ENCODE data around the gene LMAN1L. TPM values are rescaled to one million over a fixed set of nuclear protein-coding genes. Genes with fewer than 3 reads are reported as not detected.

LMAN1L gene
- total RNA-seq, 2 donors from 2014 or later: 0.27 to 1.1 TPM

DNA sequence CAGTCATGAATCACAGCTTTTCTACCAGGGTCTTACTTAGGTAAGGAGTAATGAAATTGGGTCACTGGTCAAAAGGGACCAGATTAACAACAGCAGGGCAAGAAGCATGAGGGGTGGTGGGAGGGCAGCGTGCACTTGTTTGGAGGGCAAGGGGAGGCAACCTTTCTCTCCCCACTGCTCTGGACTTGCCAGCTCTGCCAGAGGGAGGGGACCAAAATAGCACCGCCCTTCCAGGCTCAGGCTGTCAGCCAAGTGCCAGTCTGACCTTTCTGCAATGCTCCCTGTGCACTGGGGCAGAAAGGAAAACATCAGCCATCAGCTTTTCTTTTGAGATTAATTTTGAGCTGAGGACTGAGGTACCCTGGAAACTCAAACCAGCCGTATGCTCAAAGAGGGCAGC lies 34.8 kb downstream of the LMAN1L start:
- H3K36me3 Mint-ChIP-seq: peaks cover 0 to 13% of the 10 kb centered on the region in 2 donors
- no peaks in the 10 kb centered on the region for H3K9me3 Mint-ChIP-seq
- peak overlapping the region; percentile 16 to 47 for H3K27ac Mint-ChIP-seq
- DNase-seq (ENCODE audit: low spot score in 2 of 2) (no peak), ATAC-seq (no peak)

DNA sequence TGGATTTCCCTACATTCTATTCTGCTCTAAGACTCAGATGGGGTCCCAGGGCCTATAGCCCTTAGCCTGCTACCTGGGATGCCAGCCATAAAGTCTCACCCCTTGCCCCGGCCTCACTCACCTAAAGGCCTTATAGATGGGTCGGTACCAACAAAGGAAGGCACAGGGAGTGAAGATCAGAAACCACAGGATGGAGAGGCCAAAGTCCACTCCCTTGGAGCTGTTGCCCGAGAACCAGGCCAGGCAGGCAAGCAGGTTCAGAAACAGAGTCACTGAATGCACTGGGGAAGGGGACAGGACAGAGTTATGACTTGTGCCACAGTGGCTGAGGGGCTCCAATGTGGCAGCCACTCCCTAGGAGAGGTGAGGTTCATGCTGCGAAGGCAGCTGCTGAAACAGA lies 37.8 kb downstream of the LMAN1L start:
- Mint-ChIP-seq H3K27ac (peak overlapping the region in 1 of 2 donors; percentile 44), H3K36me3 (peaks cover 0 to 13% of the 10 kb centered on the region in 2 donors), H3K9me3 (no peaks in the 10 kb centered on the region)
- ATAC-seq (no peak), DNase-seq (ENCODE audit: low spot score in 2 of 2) (no peak)

DNA sequence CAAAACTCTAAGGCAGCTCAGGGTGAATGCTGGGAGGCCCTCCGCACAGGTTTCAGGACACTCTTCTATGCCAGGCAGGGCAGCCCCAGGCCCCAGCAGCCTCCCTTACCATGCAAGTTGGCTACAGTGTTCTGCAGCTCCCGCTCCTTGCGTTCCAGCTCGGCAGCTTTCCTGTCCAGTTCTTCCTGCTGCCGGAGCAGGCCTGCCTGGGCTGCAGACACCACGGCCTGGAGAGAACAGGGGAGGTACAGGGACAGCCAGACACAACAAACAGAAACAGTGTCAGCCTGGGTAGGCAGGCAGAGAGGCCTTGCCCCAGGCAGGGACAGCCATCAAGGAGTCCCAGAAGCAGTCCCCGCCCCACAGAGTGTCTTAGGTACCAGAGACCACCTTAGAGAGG lies 39.3 kb downstream of the LMAN1L start:
- no peak for DNase-seq (ENCODE audit: low spot score in 2 of 2)
- peaks cover 0 to 13% of the 10 kb centered on the region in 2 donors for H3K36me3 Mint-ChIP-seq
- H3K27ac Mint-ChIP-seq: peak overlapping the region; percentile 45 to 66
- H3K9me3 Mint-ChIP-seq: no peaks in the 10 kb centered on the region
- no peak for ATAC-seq

DNA sequence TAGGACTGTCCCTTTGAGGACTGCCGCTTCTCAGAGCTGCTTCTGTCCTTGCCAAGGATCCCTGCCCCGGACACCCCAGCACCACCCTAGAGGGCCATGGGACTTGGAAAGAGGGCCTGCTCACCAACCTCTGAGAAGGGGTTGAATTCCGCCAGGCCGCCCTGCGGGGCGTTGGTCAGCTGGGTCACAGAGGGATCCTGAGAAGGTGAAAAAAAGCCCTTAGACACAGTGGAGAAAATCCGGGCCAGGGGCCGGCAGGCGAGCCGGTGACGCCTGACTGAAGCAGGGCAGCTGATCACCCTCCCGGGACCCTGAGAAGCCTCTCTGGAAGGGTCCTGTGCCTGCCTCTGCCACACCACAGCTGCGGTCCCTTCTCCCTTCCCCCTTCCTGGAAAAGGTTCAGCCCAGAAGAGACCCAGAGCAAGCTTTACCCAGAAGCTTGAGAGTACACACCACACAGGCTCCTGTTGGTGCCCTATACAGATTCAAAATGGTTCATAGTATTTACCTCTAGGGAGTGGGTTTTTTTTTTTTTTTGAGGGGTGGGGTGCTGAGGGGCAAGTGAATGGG lies 41.9 kb downstream of the LMAN1L start:
- H3K36me3 Mint-ChIP-seq: peaks cover 0 to 4% of the 10 kb centered on the region in 2 donors
- no peaks in the 10 kb centered on the region for H3K9me3 Mint-ChIP-seq
- ATAC-seq (no peak), DNase-seq (ENCODE audit: low spot score in 2 of 2) (no peak)
- H3K27ac Mint-ChIP-seq: no peak overlapping the region

DNA sequence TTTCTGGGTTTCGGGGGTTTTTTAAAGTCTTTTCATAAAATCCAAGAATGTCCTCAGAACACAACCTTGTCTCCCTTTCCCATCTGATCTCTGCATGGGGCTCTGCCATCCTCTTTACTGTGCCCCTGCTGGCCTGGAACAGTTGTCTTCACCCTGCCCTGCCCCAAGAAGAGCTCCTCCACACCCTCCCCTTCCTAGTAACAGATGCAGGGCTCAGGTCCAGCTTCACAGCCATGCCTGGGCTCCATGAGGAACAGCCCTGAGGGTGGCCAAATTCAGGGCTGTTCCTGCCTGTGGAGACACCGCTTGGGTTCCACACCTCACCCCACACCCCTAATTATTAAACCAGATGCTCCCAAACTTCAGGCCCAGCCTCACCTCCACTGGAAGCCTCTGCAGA lies 43.2 kb downstream of the LMAN1L start:
- no peaks in the 10 kb centered on the region for H3K9me3 Mint-ChIP-seq
- H3K36me3 Mint-ChIP-seq: peaks cover 0 to 4% of the 10 kb centered on the region in 2 donors
- DNase-seq (ENCODE audit: low spot score in 2 of 2) (no peak), ATAC-seq (no peak)
- H3K27ac Mint-ChIP-seq: peak overlapping the region in 1 of 2 donors; percentile 81

DNA sequence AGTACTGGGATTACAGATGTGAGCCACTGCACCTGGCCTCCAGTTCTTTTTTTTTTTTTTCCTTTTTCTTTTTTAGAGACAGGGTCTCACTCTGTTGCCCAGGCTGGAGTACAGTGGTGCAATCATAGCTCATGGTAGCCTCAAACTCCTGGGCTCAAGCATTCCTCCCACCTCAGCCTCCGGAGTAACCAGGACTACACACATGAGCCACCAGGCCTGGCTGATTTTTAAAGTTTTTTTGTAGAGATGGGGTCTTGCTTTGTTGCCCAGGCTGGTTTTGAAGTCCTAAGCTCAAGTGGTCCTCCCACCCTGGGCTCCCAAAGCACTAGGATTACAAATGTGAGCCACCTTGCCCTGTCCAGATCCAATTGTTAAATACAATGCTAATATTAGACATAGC lies 43.9 kb downstream of the LMAN1L start:
- Mint-ChIP-seq H3K36me3 (peaks cover 0 to 4% of the 10 kb centered on the region in 2 donors), H3K27ac (peak overlapping the region in 1 of 2 donors; percentile 86), H3K9me3 (no peaks in the 10 kb centered on the region)
- ATAC-seq (no peak), DNase-seq (ENCODE audit: low spot score in 2 of 2) (no peak)

DNA sequence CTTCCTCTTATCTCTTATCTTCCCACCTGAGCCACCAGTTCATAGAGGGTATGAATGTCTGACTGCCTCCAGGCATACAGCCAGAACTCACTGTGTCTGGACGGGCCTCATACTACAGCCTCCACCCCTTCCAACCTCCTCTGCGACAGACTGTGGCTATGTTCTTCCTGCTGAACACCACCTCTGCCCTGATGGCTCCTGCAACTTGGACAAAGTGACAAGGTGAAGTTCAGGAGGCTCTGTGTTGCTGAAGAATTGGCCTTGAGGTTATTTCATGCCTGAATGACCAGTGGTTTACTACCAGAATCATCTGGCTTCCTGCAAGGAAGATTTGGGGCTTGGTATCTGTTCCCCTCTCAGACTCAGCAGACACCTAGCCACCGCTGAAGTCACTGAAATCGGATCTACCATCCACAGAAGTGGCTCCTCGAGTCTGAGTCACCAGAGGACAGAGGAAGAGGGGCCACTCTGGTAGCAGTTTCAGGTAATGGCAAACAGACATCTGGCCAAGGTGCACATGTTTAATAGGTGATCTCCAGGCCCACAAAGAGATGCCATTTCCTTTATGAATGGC lies 44.5 kb downstream of the LMAN1L start:
- Mint-ChIP-seq H3K9me3 (no peaks in the 10 kb centered on the region), H3K27ac (peak overlapping the region; percentile 62 to 90), H3K36me3 (peaks cover 0 to 4% of the 10 kb centered on the region in 2 donors)
- DNase-seq (ENCODE audit: low spot score in 2 of 2) (no peak), ATAC-seq (no peak)

DNA sequence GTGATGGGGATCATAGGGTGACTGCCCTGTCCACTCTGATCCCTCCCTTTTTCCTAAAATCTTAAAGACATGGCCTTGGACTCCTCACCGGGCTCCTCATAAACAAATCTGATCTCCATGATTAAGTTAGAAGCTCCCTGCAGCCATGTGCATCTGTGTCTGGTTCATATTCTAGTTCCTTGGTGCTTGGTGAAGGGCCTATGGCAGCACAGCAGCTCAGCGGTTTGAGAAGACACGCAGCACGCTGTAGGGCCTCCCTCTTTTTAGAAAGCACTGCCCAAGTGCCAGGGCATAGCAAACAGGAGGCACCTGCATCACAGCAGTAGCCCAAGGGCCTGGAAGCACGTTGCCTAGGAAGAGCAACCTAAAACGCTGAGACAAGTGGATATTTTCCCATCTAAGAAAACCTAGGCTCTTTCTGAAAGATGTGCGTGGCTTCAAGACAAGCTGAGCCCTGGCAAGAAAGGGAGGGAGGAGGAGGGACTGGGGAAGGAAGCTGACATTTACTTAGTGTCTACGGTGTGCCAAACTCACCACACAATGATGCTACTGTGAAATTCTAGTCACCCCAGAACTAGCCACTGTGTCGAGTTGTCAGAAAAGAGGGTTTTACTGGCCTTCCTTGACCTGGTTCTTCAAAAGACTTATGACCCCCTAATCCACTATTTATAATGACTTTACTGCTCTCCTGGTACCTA lies 45.2 kb downstream of the LMAN1L start:
- peaks cover 0 to 4% of the 10 kb centered on the region in 2 donors for H3K36me3 Mint-ChIP-seq
- no peaks in the 10 kb centered on the region for H3K9me3 Mint-ChIP-seq
- H3K27ac Mint-ChIP-seq: peak overlapping the region; percentile 62 to 88
- DNase-seq (ENCODE audit: low spot score in 2 of 2) (no peak), ATAC-seq (peak; percentile 58 to 92)

DNA sequence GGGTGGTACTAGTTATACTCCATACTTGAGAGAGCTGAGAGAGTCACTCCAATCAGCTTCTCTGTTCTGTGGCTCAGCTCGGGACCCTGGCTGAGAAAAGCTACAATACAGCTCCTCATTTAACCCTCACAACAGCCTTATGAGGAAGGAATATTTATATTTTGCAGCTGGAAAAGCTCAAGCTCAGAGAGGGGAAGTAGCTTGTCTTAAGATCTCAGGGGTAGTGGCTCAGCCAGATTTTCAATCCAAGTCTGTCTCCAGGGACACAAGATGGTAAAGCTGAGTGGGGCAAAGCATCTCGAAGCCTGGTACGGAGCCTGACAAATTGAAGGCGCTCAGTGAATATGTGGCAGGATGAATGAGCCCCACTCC lies 45.7 kb downstream of the LMAN1L start:
- Mint-ChIP-seq H3K36me3 (peaks cover 0 to 4% of the 10 kb centered on the region in 2 donors), H3K27ac (peak overlapping the region; percentile 32 to 62), H3K9me3 (no peaks in the 10 kb centered on the region)
- DNase-seq (ENCODE audit: low spot score in 2 of 2) (no peak), ATAC-seq (no peak)

DNA sequence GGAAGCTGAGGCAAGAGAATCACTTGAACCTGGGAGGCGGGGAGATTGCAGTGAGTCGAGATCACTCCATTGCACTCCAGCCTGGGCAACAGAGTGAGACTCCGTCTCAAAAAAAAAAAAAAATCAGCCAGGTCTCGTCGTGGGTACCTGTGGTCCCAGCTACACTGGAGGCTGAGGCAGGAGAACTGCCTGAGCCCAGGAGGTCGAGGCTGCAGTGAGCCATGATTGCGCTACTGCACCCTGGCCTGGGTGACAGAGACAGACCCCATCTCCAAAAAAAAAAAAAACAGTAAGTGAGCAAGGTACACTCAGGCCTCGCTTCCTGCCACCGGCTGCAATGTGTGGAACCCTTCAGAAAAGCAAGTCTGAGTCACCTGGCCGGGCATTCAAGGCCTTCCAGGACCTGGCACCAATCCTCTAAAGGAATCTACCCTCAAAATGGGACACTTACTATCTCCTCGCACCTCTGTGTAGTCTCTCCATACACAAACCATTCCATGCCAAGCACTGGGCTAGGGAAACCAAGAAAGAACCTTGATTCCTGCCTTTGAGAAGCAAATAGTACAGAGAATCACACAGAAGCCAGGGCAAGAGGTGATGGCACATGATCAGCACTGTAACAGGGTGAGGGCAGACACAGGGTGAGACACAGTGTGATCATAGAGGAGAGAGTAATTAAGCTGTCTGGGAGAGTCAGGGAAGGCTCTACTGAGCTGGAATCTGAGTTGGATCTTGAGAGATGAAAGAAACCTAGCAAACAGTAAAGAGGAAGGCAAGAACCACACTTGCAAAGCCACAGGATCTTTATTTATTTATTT lies 50.8 kb downstream of the LMAN1L start:
- DNase-seq (ENCODE audit: low spot score in 2 of 2) (no peak), ATAC-seq (peak; percentile 68 to 74)
- H3K36me3 Mint-ChIP-seq: peaks cover 4 to 21% of the 10 kb centered on the region in 2 donors
- H3K9me3 Mint-ChIP-seq: no peaks in the 10 kb centered on the region
- H3K27ac Mint-ChIP-seq: peak overlapping the region; percentile 30 to 38

DNA sequence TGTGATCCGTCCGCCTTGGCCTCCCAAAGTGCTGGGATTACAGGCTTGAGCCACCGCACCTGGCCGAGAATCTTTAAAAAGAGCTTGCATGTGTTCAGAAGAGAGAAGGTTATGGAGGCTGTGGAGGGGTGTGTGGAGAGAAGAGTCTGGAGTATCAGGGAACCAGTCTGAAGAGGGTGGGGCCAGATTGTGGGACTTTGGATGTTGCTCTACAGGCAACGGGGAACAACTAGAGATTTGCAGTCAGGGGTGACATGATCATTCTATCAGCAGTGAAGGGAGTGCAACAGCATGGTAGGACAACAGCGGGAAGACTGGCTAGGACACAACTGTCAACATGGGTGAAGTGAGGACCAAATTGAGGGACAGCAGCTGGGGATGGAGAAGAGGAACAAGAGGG lies 51.7 kb downstream of the LMAN1L start:
- Mint-ChIP-seq H3K36me3 (peaks cover 4 to 17% of the 10 kb centered on the region in 2 donors), H3K27ac (peak overlapping the region in 1 of 2 donors; percentile 8), H3K9me3 (no peaks in the 10 kb centered on the region)
- ATAC-seq (no peak), DNase-seq (ENCODE audit: low spot score in 2 of 2) (no peak)

DNA sequence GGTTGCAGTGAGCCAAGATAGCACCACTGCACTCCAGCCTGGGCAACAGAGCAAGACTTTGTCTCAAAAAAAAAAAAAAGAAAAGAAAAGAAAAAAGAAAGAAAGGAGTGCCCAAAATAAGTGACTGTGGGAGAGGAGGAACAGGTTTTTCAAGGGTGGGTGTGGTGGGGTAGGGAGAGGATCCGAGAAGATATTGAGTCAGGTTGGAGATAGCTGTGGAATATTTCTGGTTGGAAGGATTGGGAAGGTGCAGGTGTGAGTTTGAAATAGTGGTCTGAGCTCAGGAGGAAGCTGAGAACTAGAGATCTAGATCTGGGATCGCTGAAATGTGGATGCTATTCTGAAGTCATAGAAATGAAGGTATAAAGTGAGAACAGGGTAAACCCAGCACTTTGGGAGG lies 52.7 kb downstream of the LMAN1L start:
- DNase-seq (ENCODE audit: low spot score in 2 of 2) (no peak), ATAC-seq (no peak)
- peaks cover 10 to 17% of the 10 kb centered on the region in 2 donors for H3K36me3 Mint-ChIP-seq
- H3K9me3 Mint-ChIP-seq: no peaks in the 10 kb centered on the region
- peak overlapping the region; percentile 32 to 78 for H3K27ac Mint-ChIP-seq

DNA sequence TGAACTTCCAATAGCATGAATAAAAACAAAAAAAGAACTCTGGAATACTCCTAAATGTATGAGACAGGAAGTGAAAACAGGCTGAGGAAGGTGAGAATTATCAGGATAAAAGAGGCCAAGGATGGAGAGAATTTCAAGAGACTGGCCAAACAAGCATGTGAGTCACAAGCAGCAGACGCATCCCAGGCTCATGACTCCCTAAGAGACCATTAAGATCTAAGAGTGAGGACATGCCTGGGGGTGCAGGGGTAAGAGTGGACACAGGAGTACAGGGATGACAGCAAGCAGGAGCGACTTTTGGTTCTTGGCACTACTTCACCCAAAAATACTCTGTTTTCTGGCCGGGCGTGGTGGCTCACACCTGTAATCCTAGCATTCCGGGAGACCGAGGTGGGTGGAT lies 53.5 kb downstream of the LMAN1L start:
- peaks cover 12 to 22% of the 10 kb centered on the region in 2 donors for H3K36me3 Mint-ChIP-seq
- H3K9me3 Mint-ChIP-seq: no peaks in the 10 kb centered on the region
- H3K27ac Mint-ChIP-seq: peak overlapping the region; percentile 10 to 78
- no peak for ATAC-seq
- no peak for DNase-seq (ENCODE audit: low spot score in 2 of 2)

DNA sequence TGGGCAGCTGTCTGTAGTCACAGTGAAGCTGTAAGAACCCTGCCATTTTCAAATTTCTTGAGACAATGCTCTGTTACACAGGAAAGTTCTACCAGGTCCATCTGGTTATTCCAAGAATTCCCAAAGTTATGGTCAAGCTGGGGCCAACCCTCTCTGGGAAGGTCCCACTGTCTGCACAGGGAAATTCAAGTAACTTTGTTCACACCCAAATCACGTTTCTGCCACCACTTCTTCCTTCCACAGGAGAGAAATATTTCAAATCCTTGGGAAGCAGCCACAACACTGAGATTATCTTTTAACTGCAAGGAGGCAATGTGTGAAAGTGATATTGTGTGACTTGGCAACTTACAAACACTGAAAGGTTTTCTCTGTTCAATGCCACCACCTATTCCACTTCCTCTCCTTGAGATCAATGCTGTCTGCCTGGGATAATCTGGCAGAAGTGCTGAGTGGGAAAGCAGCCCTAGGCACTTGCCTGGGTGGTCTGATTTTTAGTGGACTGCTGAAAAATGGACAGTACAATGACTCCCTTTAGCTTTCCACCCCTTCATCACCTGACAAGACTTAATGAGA lies 54.9 kb downstream of the LMAN1L start:
- H3K36me3 Mint-ChIP-seq: peaks cover 14 to 26% of the 10 kb centered on the region in 2 donors
- peak overlapping the region; percentile 70 to 73 for H3K27ac Mint-ChIP-seq
- DNase-seq (ENCODE audit: low spot score in 2 of 2): no peak
- no peaks in the 10 kb centered on the region for H3K9me3 Mint-ChIP-seq
- ATAC-seq: no peak

DNA sequence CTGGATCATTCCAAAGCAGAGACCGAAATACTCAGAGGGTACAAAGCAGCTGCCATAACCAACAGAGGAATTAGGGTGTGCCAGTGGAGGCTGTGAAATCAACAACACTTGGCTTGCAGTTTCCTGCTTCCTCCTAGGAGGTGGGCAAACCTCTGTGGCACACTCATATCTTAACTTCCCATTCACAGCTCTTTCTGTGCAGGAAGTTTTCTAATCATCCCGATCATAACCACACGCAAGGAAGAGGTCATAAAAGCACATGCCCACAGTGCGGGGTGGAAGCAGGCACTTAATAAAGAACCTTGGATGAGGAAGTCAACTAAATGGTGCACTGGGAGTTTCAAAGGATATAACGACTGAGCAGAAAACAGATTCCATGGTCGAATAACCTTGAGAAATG lies 55.4 kb downstream of the LMAN1L start:
- no peak for DNase-seq (ENCODE audit: low spot score in 2 of 2)
- no peaks in the 10 kb centered on the region for H3K9me3 Mint-ChIP-seq
- peaks cover 19 to 31% of the 10 kb centered on the region in 2 donors for H3K36me3 Mint-ChIP-seq
- H3K27ac Mint-ChIP-seq: peak overlapping the region; percentile 70 to 73
- ATAC-seq: peak in 1 of 2 donors; percentile 17

DNA sequence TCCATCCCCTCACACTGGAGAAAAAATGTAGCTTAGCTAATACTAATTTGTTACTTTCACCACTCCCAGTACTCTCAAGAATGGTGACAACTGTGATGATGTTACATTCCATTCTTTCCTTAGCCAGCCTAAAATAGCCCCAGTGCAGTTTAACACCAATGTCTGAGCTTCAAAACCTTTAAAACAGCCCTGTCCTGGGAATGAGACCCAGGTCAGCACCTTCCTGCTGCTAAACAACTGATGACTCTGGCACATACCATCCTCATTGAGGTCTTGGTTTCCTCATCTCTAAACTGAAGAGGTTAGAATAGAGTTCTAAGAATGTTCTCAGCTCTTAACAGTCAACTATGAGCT lies 56.7 kb downstream of the LMAN1L start:
- ATAC-seq (peak in 1 of 2 donors; percentile 2), DNase-seq (ENCODE audit: low spot score in 2 of 2) (no peak)
- H3K36me3 Mint-ChIP-seq: peaks cover 20 to 32% of the 10 kb centered on the region in 2 donors
- peak overlapping the region; percentile 88 to 89 for H3K27ac Mint-ChIP-seq
- H3K9me3 Mint-ChIP-seq: no peaks in the 10 kb centered on the region
